ENCODE results near the gene TCERG1L. TPM values are rescaled to one million over a fixed set of nuclear protein-coding genes. Genes with fewer than 3 reads are reported as not detected.

TCERG1L gene
- total RNA-seq, 2 donors from 2014 or later: 1.6 to 4.5 TPM

- Histone ChIP-seq H3K9ac (ENCODE audit: extremely low read depth, low read length, poor library complexity, severe bottlenecking) (no peak overlapping the region), H3K36me3 (ENCODE audit: control insufficient read depth, insufficient read depth, low read length) (no peaks in the 10 kb centered on the region), H3K27me3 (ENCODE audit: control insufficient read depth, insufficient read depth, low read length, poor library complexity, severe bottlenecking) (no peaks in the 10 kb centered on the region), H3K4me1 (ENCODE audit: control insufficient read depth, insufficient read depth, low read length) (no peaks in the 10 kb centered on the region), H3K27ac (ENCODE audit: low read depth, low read length) (no peak overlapping the region), H3K9me3 (ENCODE audit: control insufficient read depth, low read length) (no peaks in the 10 kb centered on the region), H3K4me3 (ENCODE audit: low read length) (no peak overlapping the region)
- Mint-ChIP-seq H3K36me3 (ENCODE audit: low read depth) (peaks cover 15% of the 10 kb centered on the region), H3K9me3 (no peaks in the 10 kb centered on the region), H3K4me3 (no peak overlapping the region), H3K4me1 (peaks cover 23% of the 10 kb centered on the region), H3K27ac (no peak overlapping the region), H3K27me3 (ENCODE audit: insufficient read depth) (no peaks in the 10 kb centered on the region)
- 85 to 94% methylated on average over 3 to 8 of the region's 8 CpGs for WGBS, 2 experiments (ENCODE audit: insufficient coverage in 1 of 2, insufficient read length in 1 of 2)
- DNase-seq: no peak
- TF ChIP-seq CTCF (conservative IDR thresholded peaks at IDR 0.05): no peak
Measured at GRCh38 chr10:131132681-131133080, 178.8 kb downstream of the TCERG1L start.

GRCh38 chr10:131131726-131132591, 179.6 kb downstream of the TCERG1L start:
- no peak overlapping the region for H3K4me3 Mint-ChIP-seq
- no peaks in the 10 kb centered on the region for H3K9me3 Mint-ChIP-seq
- 91 to 96% methylated on average over 22 to 25 of the region's 25 CpGs for WGBS, 2 experiments (ENCODE audit: insufficient coverage in 1 of 2, insufficient read length in 1 of 2)
- no peak for TF ChIP-seq CTCF (conservative IDR thresholded peaks at IDR 0.05)
- no peak for DNase-seq
- H3K4me1 ChIP-seq (ENCODE audit: control insufficient read depth, insufficient read depth, low read length): peaks cover 6% of the 10 kb centered on the region
- no peaks in the 10 kb centered on the region for H3K27me3 ChIP-seq (ENCODE audit: control insufficient read depth, insufficient read depth, low read length, poor library complexity, severe bottlenecking)
- H3K36me3 Mint-ChIP-seq (ENCODE audit: low read depth): peaks cover 15% of the 10 kb centered on the region
- no peaks in the 10 kb centered on the region for H3K36me3 ChIP-seq (ENCODE audit: control insufficient read depth, insufficient read depth, low read length)
- no peak overlapping the region for H3K27ac Mint-ChIP-seq
- H3K4me1 Mint-ChIP-seq: peaks cover 30% of the 10 kb centered on the region
- H3K9me3 ChIP-seq (ENCODE audit: control insufficient read depth, low read length): no peaks in the 10 kb centered on the region
- no peak overlapping the region for H3K9ac ChIP-seq (ENCODE audit: extremely low read depth, low read length, poor library complexity, severe bottlenecking)
- no peak overlapping the region for H3K27ac ChIP-seq (ENCODE audit: low read depth, low read length)
- H3K4me3 ChIP-seq (ENCODE audit: low read length): no peak overlapping the region
- H3K27me3 Mint-ChIP-seq (ENCODE audit: insufficient read depth): no peaks in the 10 kb centered on the region

- Histone ChIP-seq H3K27ac (ENCODE audit: low read depth, low read length) (no peak overlapping the region), H3K27me3 (ENCODE audit: control insufficient read depth, insufficient read depth, low read length, poor library complexity, severe bottlenecking) (no peaks in the 10 kb centered on the region), H3K36me3 (ENCODE audit: control insufficient read depth, insufficient read depth, low read length) (no peaks in the 10 kb centered on the region), H3K4me3 (ENCODE audit: low read length) (no peak overlapping the region), H3K9ac (ENCODE audit: extremely low read depth, low read length, poor library complexity, severe bottlenecking) (no peak overlapping the region), H3K9me3 (ENCODE audit: control insufficient read depth, low read length) (no peaks in the 10 kb centered on the region), H3K4me1 (ENCODE audit: control insufficient read depth, insufficient read depth, low read length) (peaks cover 12% of the 10 kb centered on the region)
- 96 to 98% methylated on average over 5 to 7 of the region's 7 CpGs for WGBS, 2 experiments (ENCODE audit: insufficient coverage in 1 of 2, insufficient read length in 1 of 2)
- Mint-ChIP-seq H3K27ac (no peak overlapping the region), H3K9me3 (no peaks in the 10 kb centered on the region), H3K4me1 (peaks cover 36% of the 10 kb centered on the region), H3K4me3 (no peak overlapping the region), H3K27me3 (ENCODE audit: insufficient read depth) (no peaks in the 10 kb centered on the region), H3K36me3 (ENCODE audit: low read depth) (peaks cover 15% of the 10 kb centered on the region)
- TF ChIP-seq CTCF (conservative IDR thresholded peaks at IDR 0.05): no peak
- DNase-seq: no peak
Measured at GRCh38 chr10:131130025-131130424, 181.5 kb downstream of the TCERG1L start.

Data from endodermal cell (in vitro differentiated cells).